AG04449 (cell line): Measurements from ENCODE around the gene RAB3IP.

Source experiments
- CTCF ChIA-PET: fragments of 350-600 bp; formaldehyde crosslinking; extraction: SDS; loops from one replicate; lab custom pipeline; 2021; ENCODE audit warnings: antibody characterized with exemption; lab: Yijun Ruan, JAX
- POLR2A ChIA-PET: fragments of 400-600, 350-600 bp; formaldehyde crosslinking; extraction: SDS; loops from one replicate; lab custom pipeline; 2020; ENCODE audit warnings: antibody characterized with exemption, inconsistent platforms; lab: Yijun Ruan, JAX
- DNase-seq: peaks from one replicate; pipeline ENCODE4 v3.0.0-alpha.2; 2010; ENCODE audit warnings: low read depth, low spot score
- H3K4me3 ChIP-seq: 2 replicates; pipeline ENCODE4 v1.5.1; 2011; ENCODE audit warnings: low read depth, mild to moderate bottlenecking, control low read depth, low read length
- TF ChIP-seq, protein P1 (sequence below): IDR thresholded peaks from one replicate; pipeline ENCODE4 v1.5.1; 2011; ENCODE audit warnings: mild to moderate bottlenecking, moderate library complexity, low read length, control low read depth, inconsistent platforms; ENCODE audit not compliant: insufficient read depth; ENCODE audit errors: missing control alignments

Gene RAB3IP

DNA sequence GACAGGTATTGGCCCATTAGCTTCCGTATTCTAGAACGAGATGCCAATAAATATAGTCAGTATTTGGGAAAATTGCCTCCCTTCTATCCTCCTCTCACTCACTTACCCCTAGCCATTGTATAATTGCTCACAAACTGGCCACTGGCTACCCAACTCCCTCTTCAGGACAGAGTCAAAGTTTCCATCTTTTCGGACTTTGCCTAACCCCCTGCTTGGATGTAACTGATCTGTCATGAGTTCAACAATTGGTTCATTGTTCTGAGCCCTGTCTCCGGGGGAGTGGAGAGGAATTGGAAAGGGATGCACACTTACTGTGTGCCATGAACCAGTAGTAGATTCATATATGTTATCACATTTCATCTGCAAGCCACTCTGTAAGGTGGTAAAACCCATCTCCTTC is 98.5 kb downstream of the RAB3IP start:
- POLR2A ChIA-PET = no interaction called here
- no peak overlapping the region for H3K4me3 ChIP-seq
- CTCF ChIA-PET = no interaction called here
- no peak for DNase-seq
- TF ChIP-seq, protein P1, sequence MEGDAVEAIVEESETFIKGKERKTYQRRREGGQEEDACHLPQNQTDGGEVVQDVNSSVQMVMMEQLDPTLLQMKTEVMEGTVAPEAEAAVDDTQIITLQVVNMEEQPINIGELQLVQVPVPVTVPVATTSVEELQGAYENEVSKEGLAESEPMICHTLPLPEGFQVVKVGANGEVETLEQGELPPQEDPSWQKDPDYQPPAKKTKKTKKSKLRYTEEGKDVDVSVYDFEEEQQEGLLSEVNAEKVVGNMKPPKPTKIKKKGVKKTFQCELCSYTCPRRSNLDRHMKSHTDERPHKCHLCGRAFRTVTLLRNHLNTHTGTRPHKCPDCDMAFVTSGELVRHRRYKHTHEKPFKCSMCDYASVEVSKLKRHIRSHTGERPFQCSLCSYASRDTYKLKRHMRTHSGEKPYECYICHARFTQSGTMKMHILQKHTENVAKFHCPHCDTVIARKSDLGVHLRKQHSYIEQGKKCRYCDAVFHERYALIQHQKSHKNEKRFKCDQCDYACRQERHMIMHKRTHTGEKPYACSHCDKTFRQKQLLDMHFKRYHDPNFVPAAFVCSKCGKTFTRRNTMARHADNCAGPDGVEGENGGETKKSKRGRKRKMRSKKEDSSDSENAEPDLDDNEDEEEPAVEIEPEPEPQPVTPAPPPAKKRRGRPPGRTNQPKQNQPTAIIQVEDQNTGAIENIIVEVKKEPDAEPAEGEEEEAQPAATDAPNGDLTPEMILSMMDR = no peak

DNA sequence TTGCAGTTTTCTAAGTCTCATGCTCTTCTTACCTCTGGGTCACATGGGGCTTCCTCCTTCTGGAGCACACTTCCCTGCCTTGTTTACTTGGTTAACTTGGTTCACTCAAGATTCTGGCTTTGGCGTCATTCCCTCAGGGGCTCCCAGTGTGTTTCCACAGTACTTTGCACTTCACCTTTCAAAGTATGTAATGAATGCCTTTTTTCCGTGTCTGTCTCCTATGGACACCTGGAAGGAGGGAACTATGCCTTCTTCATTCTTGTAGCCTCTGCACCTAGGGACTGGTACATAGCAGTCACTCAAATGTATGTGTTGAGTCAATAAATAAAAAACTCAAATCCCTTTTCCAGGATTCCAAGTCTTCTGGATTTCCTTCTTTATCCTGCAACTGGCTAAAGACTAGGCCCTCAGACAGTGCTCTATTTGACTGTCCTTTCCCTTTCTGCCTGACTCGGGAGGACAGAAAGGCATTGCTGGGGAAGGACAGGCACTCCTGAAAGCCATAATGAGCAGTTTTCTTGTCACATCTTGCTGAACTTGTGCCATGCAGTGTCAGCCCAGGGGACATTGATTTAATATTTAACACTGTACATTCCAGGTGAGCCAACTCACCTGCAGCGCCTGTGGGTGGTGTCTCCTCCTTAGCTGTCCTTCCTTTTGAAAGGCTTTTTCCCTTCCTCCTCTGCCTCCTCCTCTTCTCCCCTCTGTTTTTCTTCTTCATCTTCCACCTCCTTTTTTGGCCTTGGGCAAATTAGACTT is 99.2 kb downstream of the RAB3IP start:
- DNase-seq = no peak
- ChIA-PET POLR2A (no interaction called here), CTCF (no interaction called here)
- TF ChIP-seq, protein P1 = no peak
- H3K4me3 ChIP-seq = no peak overlapping the region

DNA sequence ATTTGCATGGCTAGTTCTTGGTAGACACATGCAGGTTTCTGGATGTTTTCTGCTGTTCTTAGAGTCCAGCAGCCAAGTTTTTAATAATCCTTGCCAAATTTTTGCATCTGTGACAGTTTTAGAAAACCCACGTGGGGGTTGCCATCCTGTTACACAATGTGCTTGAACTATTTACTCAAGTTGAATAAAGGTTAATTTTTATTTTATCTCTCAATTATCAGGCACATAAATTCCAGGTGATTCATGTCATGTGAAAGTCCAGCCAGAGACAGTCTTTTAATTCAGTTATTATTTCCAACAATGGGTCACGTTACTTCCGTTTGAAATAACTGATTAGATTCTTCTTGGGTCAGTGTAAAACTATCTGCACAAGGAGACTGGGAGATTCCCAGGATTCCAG is 102.1 kb downstream of the RAB3IP start:
- ChIA-PET CTCF (no interaction called here), POLR2A (no interaction called here)
- H3K4me3 ChIP-seq = no peak overlapping the region
- no peak for DNase-seq
- TF ChIP-seq, protein P1 = no peak

DNA sequence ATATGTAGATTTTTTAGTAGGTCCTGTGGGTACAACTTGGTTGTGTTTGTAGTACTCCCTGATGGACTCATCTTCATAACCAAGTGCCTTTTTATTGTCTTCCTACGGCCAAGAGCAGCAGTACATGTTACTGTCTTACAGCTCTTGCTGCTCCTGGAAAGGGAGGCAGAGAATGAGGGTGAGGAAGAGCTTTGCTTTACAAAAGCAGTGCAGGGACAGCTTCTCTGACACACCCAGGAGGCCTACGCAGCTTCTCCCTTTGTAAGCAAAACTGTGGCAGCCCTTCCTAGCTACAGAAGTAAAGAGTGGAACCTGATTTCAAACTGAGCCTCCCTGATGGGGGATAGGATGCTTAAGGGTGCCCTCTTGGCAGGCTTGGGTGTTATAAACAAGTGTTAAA is 104.9 kb downstream of the RAB3IP start:
- POLR2A ChIA-PET = no interaction called here
- H3K4me3 ChIP-seq = no peak overlapping the region
- TF ChIP-seq, protein P1 = no peak
- DNase-seq = no peak
- CTCF ChIA-PET = no interaction called here

DNA sequence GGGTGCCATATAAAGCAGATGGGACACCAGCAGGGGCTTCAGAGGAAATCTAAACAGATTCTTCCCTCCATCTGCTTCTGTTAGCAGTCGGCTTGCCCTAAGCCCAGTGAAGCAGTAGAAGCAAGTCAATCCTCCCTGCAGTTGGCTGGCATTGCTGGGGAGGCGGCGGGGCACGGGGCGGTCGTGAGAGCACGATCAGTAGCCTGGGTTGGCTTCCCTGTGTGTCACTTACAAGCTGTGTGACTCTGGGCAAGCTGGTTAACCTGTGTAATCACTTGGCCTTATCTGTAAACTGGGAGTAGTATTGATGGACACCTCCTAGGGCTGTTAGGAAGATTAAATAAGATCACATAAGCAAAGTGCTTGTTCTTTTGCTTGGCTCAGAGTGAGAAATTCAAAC is 105.8 kb downstream of the RAB3IP start:
- TF ChIP-seq, protein P1 = no peak
- no peak overlapping the region for H3K4me3 ChIP-seq
- DNase-seq = no peak
- CTCF ChIA-PET = no interaction called here
- POLR2A ChIA-PET = no interaction called here

DNA sequence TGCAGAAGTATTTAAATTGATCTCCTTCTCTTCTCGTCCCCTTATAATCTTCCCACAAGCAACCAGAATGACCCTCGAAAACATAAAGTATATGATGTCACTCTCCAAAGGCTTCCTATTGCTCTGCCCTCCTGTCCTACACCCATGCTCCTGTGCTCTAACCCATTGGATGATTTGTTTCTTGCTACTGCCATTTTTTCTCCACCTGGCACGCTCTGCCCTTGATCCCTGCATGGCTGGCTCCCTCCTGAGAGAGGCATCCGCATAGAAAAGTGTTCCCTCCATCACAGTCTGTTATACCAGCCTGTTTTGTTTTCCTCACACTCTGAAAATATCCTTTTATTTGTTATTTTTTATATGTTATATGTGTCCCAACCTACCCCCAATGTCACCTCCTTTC is 106.2 kb downstream of the RAB3IP start:
- CTCF ChIA-PET = no interaction called here
- no peak for DNase-seq
- no peak overlapping the region for H3K4me3 ChIP-seq
- TF ChIP-seq, protein P1 = no peak
- POLR2A ChIA-PET = no interaction called here
